ENCODE measurements around the gene USP32. TPM values are rescaled to one million over a fixed set of nuclear protein-coding genes. Genes with fewer than 3 reads are reported as not detected.
"Not testable (repeated sequence)": the region's sequence is repeated elsewhere in the genome, so short reads cannot be mapped to it uniquely, and the experiment has no call there.

The USP32 gene
- total RNA-seq, 1 experiment from 2014 or later = 24.7 TPM

GRCh38 chr17:60387666-60388065, 4.3 kb downstream of the USP32 start:
- DNase-seq = no peak
- Histone ChIP-seq H3K36me3 (peaks cover 4% of the 10 kb centered on the region), H3K27me3 (no peaks in the 10 kb centered on the region), H3K9me3 (no peaks in the 10 kb centered on the region), H3K4me3 (no peak overlapping the region)

- Histone ChIP-seq H3K36me3 (peaks cover 4% of the 10 kb centered on the region), H3K9me3 (no peaks in the 10 kb centered on the region), H3K4me3 (no peak overlapping the region), H3K27me3 (no peaks in the 10 kb centered on the region)
- no peak for DNase-seq
Observed at GRCh38 chr17:60386147-60387058, 5.5 kb downstream of the USP32 start.

GRCh38 chr17:60384921-60385320, 7.0 kb downstream of the USP32 start:
- DNase-seq, H3K4me3 ChIP-seq, H3K36me3 ChIP-seq, H3K27me3 ChIP-seq, H3K9me3 ChIP-seq: not testable (repeated sequence)

DNA sequence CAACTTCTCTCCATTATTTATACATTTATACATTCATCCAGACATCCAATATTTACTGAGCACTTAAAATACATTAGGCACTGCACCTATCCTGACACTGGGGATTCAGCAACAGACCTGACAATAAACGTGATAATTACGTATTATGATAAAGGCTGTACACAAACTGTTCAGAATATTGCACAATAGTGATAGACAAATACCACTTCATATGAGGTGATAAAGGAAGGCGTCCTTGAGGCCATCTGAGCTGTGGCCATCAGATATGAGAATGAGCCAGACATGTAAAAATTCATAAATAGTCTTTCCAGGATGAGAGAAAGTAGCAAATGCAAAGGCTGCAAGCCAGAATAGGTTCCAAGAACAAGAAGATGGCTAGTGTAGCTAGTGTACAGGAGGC, 8.6 kb downstream of the USP32 start:
- no peak overlapping the region for H3K4me3 ChIP-seq

GRCh38 chr17:60381958-60382357, 10.0 kb downstream of the USP32 start:
- Histone ChIP-seq H3K36me3 (peaks cover 11% of the 10 kb centered on the region), H3K4me3 (no peak overlapping the region), H3K9me3 (no peaks in the 10 kb centered on the region), H3K27me3 (no peaks in the 10 kb centered on the region)
- no peak for DNase-seq

More for the DNA sequence above, 8.6 kb downstream of the USP32 start:
- peaks cover 10% of the 10 kb centered on the region for H3K36me3 ChIP-seq
- H3K9me3 ChIP-seq = no peaks in the 10 kb centered on the region
- DNase-seq = no peak
- no peaks in the 10 kb centered on the region for H3K27me3 ChIP-seq

DNA sequence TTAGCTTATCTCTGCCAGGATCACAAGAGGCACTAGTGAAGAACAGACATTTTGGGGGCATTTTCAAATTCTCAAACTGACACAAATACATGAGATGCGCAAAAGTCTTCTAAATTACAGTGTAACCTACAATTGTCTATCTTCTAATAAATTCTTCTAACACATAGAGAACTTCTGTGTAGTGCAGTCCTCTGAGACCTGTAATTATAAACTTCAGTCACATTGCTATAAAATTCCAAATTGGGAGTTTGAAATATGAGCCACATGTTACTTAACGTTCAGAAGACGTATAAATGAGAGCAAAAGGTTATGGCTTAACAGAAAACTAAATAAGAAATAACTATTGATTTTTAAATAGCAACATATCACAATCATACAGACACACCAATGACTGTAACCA, 12.5 kb downstream of the USP32 start:
- H3K4me3 ChIP-seq, H3K9me3 ChIP-seq: not testable (repeated sequence)

GRCh38 chr17:60378187-60378586, 13.7 kb downstream of the USP32 start:
- not testable (repeated sequence) for H3K9me3 ChIP-seq, H3K4me3 ChIP-seq, DNase-seq, H3K27me3 ChIP-seq
- peaks cover 10% of the 10 kb centered on the region for H3K36me3 ChIP-seq

More for the DNA sequence above, 12.5 kb downstream of the USP32 start:
- DNase-seq, H3K27me3 ChIP-seq: not testable (repeated sequence)
- peaks cover 14% of the 10 kb centered on the region for H3K36me3 ChIP-seq

DNA sequence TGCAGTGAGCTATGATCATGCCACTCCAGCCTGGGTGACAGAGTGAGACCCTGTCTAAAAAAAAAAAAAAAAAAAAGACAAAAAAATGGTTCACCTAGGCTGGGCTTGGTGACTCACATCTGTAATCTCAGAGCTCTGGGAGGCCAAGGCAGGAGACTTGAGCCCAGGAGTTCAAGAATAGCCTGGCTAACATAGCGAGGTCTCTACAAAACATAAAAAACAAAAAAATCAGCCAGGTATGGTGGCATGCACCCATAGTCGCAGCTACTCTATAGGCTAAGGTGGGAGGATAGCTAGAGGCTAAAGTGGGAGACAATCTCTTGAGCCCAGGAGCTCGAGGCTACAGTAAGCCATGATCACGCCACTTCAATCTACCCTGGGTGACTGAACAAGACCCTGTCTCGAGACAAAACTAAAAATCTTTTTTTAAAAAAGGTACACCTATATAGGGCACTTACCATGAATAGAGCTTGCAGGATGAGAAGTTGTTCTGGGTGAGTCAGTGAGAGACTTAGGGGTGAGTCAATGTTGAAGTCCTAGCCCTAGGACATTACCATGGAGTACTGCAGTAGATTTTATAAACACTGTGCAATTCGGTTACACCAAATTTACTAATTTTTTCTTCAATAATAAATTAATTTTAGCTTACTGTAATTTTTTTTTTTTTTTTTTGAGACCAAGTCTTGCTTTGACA, 19.0 kb downstream of the USP32 start:
- no peak overlapping the region for H3K4me3 ChIP-seq
- peak; percentile 36 for DNase-seq
- H3K27me3 ChIP-seq = no peaks in the 10 kb centered on the region
- peaks cover 8% of the 10 kb centered on the region for H3K36me3 ChIP-seq
- no peaks in the 10 kb centered on the region for H3K9me3 ChIP-seq

DNA sequence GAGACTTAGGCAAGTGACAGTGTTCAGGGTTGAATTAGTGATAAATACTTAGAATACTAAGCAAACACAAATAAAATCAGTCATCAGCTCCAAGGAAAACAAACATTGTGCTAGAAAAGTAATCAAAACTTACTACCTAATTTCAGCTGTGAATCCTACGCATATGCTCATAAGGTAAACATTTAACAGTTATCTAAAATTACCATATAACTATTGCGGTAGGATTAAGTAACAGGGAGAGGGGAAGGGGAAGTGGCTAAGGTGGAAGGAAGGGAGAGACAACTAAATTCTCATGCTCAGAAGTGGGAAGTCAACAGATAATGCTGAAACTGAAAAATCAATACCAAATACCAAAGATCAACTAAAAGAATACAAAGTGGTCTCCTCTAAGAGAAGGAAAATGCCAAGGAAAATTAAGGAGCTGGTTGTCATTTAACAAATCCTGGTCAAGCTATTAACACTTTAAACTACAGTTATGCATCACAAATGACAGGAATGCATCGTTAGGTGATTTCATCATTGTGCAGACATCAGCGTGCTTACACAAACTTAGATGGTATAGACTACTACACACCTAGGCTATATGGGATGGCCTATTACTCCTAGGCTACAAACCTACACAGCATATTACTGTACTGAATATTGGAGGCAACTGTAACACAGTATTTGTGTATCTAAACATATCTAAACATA, 20.0 kb downstream of the USP32 start:
- Histone ChIP-seq H3K9me3 (no peaks in the 10 kb centered on the region), H3K4me3 (no peak overlapping the region), H3K36me3 (peaks cover 7% of the 10 kb centered on the region), H3K27me3 (no peaks in the 10 kb centered on the region)
- no peak for DNase-seq

- DNase-seq = no peak
- H3K27me3 ChIP-seq = no peaks in the 10 kb centered on the region
- no peaks in the 10 kb centered on the region for H3K9me3 ChIP-seq
- H3K4me3 ChIP-seq = no peak overlapping the region
- peaks cover 4% of the 10 kb centered on the region; the same call in 1 of the 2 replicates for H3K36me3 ChIP-seq
Observed at GRCh38 chr17:60371416-60371815, 20.5 kb downstream of the USP32 start.

DNA sequence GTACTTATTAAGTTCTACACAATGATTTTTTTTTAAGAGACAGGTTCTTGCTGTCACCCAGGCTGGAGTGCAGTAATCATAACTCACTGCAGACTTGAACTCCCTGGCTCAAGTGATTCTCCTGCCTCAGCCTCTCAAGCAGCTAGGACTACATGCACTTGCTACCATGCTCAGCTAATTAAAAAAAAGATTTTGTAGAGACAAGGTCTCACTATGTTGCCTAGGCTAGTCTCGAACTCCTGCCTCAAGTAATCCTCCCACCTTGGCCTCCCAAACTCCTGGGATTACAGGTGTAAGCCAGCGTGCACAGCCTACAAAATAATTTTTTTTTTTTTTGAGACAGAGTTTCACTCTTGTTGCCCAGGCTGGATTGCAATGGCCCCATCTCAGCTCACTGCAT, 22.2 kb downstream of the USP32 start:
- Histone ChIP-seq H3K27me3 (no peaks in the 10 kb centered on the region), H3K36me3 (peaks cover 4% of the 10 kb centered on the region; the same call in 1 of the 2 replicates), H3K9me3 (no peaks in the 10 kb centered on the region), H3K4me3 (no peak overlapping the region)
- no peak for DNase-seq

GRCh38 chr17:60363700-60364405, 28.1 kb downstream of the USP32 start:
- no peaks in the 10 kb centered on the region for H3K27me3 ChIP-seq
- no peak overlapping the region for H3K4me3 ChIP-seq
- no peak for DNase-seq

DNA sequence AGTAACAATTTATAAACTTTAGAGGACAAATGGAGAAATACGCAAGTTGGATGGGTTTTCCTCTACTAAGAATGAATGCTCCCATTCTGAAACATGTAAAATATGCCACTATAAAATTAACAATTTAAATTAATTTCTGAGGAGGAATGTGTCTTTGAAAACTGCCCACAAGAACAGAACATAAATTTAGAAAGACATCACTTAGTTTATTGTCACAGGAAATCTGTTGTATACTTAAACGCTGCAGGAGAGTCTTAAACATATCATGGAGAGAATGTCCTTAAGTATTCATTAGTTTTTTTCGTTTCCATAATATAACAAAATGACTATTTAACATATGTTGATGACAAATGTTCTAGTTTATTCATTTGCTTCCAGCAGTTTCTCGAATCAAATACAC, 29.6 kb downstream of the USP32 start:
- no peaks in the 10 kb centered on the region for H3K27me3 ChIP-seq
- no peak overlapping the region for H3K4me3 ChIP-seq
- H3K9me3 ChIP-seq = no peaks in the 10 kb centered on the region
- no peaks in the 10 kb centered on the region for H3K36me3 ChIP-seq
- DNase-seq = no peak

More at GRCh38 chr17:60363700-60364405, 28.1 kb downstream of the USP32 start:
- H3K36me3 ChIP-seq = no peaks in the 10 kb centered on the region
- H3K9me3 ChIP-seq = no peaks in the 10 kb centered on the region

DNA sequence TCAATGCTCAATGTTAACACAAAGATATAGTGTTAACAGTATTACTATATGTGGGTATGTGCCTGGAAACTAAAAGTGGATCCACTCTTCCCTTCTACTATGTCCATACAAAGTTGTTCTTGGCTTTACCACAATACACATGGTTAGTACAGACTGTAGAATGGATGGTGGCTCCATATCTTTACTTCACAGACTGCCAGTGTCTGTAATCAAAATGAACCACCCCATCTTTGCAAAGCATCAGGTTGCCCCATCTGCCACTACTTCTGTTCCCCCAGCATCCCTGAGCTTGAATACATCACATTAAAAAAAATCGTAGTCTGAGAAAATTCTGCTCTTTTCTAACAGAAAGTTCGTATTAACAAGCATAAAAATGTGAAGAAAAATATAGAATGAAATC, 30.0 kb downstream of the USP32 start:
- Histone ChIP-seq H3K27me3 (no peaks in the 10 kb centered on the region), H3K36me3 (no peaks in the 10 kb centered on the region), H3K4me3 (no peak overlapping the region), H3K9me3 (no peaks in the 10 kb centered on the region)
- DNase-seq = no peak

DNA sequence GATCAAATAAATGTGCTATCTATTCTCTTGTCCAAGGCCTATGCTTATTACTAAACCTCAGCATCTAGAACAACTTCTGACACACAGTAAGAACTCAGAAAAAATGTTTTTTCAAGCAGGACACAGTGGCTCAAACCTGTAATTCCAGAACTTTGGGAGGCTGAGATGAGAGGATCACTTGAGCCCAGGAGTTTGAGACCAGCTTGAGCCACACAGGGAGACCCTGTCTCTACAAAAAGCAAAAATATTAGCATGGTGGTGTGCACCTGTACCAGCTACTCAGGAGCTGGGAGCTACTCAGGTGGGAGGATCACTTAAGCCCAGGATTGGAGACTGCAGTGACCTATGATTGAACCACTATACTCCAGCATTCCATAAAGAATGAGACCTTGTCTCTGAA, 32.5 kb downstream of the USP32 start:
- Histone ChIP-seq H3K9me3 (no peaks in the 10 kb centered on the region), H3K36me3 (no peaks in the 10 kb centered on the region), H3K27me3 (no peaks in the 10 kb centered on the region), H3K4me3 (no peak overlapping the region)
- no peak for DNase-seq

DNA sequence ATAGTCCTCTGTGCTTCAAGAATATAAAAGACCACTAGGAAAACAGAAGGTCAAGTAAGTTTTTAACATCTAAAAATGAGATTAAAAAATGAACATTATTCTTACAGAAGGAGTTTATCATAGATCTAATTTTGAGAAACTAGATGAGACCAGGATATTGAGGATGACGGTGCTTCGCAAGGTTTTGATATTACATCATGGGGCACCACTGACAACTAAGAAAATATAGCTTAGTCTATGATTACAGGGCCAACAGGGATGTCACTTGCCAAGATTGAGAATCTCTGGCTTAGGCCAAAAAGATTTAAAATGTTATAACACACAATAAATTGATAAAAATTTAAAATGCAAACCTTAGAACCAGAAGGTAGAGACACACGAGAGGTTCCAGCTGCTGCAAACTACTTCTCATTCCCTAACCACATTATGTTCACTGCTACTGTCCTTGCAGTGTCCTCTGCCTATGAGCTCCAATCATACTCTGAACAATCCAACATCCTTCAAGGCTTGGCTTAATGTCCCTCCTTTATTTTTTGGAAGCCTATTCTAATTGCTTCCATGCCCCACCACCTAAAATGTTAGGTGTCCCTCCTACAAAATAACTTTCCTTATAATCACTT, 33.2 kb downstream of the USP32 start:
- DNase-seq = no peak
- no peak overlapping the region for H3K4me3 ChIP-seq
- H3K36me3 ChIP-seq = no peaks in the 10 kb centered on the region
- H3K27me3 ChIP-seq = no peaks in the 10 kb centered on the region
- no peaks in the 10 kb centered on the region for H3K9me3 ChIP-seq

Data from MG63 (cell line).